Body of pancreas (tissue), 4 donors: ENCODE data around the gene SYNGR1. TPM values are rescaled to one million over a fixed set of nuclear protein-coding genes. Genes with fewer than 3 reads are reported as not detected.

Source experiments
- ATAC-seq: fragments of 150-250 bp; one replicate; pipeline ENCODE4 v1.9.1; 2016
- DNase-seq, 4 donors: peaks; one replicate each; pipeline ENCODE4 v3.0.0-alpha.2; 2019
- H3K27ac ChIP-seq, 4 donors: fragments of 200-600 bp; sonication (generic); 1 replicate in 3 of 4; 2 replicates in 1 of 4; pipeline versions ENCODE4 v1.5.1 to v1.6.1; 2016 to 2019; ENCODE audit warnings: mild to moderate bottlenecking in 1 of 4, mixed read lengths in 1 of 4, moderate library complexity in 1 of 4
- H3K27me3 ChIP-seq, 2 donors: fragments of 200-600 bp; sonication (generic); one replicate each; pipeline ENCODE4 v1.6.0; 2016; ENCODE audit warnings: mild to moderate bottlenecking in 1 of 2
- H3K36me3 ChIP-seq, 2 donors: fragments of 200-600 bp; sonication (generic); replicated peaks in 1 of 2; 2 replicates each; pipeline ENCODE4 v1.5.1; 2016; ENCODE audit warnings: low read depth in 2 of 2; ENCODE audit not compliant: insufficient read depth in 1 of 2
- H3K4me1 ChIP-seq: fragments of 200-600 bp; sonication (generic); one replicate; pipeline ENCODE4 v1.6.0; 2016
- H3K4me3 ChIP-seq, 2 donors: fragments of 200-600 bp; sonication (generic); 1 replicate in 1 of 2; 2 replicates in 1 of 2; pipeline ENCODE4 v1.5.1; 2016 to 2019
- H3K9me3 ChIP-seq, 3 donors: fragments of 200-600 bp; sonication (generic); 1 replicate in 2 of 3; 2 replicates in 1 of 3; pipeline ENCODE4 v1.5.1; 2016
- CTCF ChIP-seq, 7 experiments: fragments of 450-650 bp in 4 of 7; fragments of 200-600 bp in 3 of 7; sonication (generic) in 3 of 7; IDR thresholded peaks; one replicate each; pipeline ENCODE4 v1.5.1; 2016 to 2019; ENCODE audit warnings: antibody characterized with exemption in 7 of 7
- POLR2A ChIP-seq, 3 donors: fragments of 450-650 bp; IDR thresholded peaks; one replicate each; pipeline ENCODE4 v1.6.1; 2016; ENCODE audit warnings: antibody characterized with exemption in 3 of 3, mild to moderate bottlenecking in 2 of 3
- WGBS, 2 donors: methylation state at CpG; one replicate each; pipeline ENCODE4 v1.1.5; 2017; 5-methylcytosine and 5-hydroxymethylcytosine counted together
- intact Hi-C: fragments of 100-400 bp; cut with DNase I; formaldehyde crosslinking; loops from one replicate; pipeline ENCODE4 v1.15.1; 2023
- total RNA-seq, 2 donors: library from RNA; depleted of rRNA; stranded (reverse); fragments of >200 nt; gene quantifications; one replicate each; pipeline ENCODE4 v1.1.0, GENCODE V29; 2016

SYNGR1 gene
- total RNA-seq, 2 donors from 2014 or later, result 15.2 to 35.0 TPM

GRCh38 chr22:39316440-39317083 is 33.2 kb upstream of the SYNGR1 start:
- Histone ChIP-seq H3K27ac (peak overlapping the region; percentile 26 to 99 (median 98)), H3K4me1 (peaks cover 55% of the 10 kb centered on the region), H3K27me3 (no peaks in the 10 kb centered on the region), H3K36me3 (peaks cover 35 to 42% of the 10 kb centered on the region in 2 donors), H3K9me3 (no peaks in the 10 kb centered on the region), H3K4me3 (peak overlapping the region in 1 of 2 donors; percentile 8)
- TF ChIP-seq POLR2A (IDR thresholded peaks at IDR 0.05) (peak in 2 of 3 donors; percentile 7 to 10), CTCF (IDR thresholded peaks at IDR 0.05) (peak; percentile 73 to 96 (median 88))
- ATAC-seq (peak; percentile 49), DNase-seq (peak; percentile 84 to 89 (median 86))
- WGBS, 2 donors, result 16 to 24% methylated on average over 11 to 17 of the region's 17 CpGs
- intact Hi-C loops, result no loop called here

DNA sequence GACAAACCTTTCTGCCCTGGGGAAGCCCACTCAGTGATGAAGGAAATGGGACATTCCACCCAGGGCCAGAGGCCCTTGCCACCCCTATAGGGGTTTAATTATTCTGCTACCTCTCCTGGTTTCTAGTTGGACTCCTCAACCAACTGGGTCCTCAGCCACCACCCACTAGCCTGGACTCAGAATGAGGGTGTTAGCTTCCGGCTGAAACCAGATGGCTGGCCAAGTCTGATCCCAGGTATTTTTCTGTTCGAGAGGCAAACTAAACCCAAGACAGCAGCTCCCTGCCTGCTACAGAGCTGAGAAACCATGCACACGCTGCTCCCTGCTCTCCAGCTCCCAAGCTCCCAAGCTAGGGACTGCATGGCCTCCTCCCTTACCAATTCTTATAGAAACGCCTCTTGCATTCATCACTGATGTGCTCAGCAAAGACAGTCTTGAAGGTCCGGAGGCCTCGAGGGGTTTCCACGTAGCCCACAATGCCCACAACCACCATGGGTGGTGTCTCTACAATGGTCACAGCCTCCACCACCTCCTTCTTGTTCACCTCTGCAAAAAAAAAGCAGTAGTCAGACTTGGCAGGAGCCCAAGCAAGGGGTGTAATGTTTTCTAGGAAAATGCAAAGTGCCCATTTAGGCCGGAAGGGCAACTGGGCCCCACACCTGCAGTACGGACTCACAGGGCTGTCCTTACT is 32.6 kb upstream of the SYNGR1 start:
- Histone ChIP-seq H3K4me3 (peak overlapping the region in 1 of 2 donors; percentile 8), H3K36me3 (peaks cover 35% of the 10 kb centered on the region in 2 donors), H3K27me3 (no peaks in the 10 kb centered on the region), H3K27ac (peak overlapping the region; percentile 1 to 99 (median 98)), H3K4me1 (peaks cover 55% of the 10 kb centered on the region), H3K9me3 (no peaks in the 10 kb centered on the region)
- ATAC-seq (no peak), DNase-seq (peak in 1 of 4 donors; percentile 64)
- intact Hi-C loops, result no loop called here
- no peak for TF ChIP-seq POLR2A (IDR thresholded peaks at IDR 0.05)
- TF ChIP-seq CTCF (IDR thresholded peaks at IDR 0.05), result no peak
- 19 to 22% methylated on average over 8 to 9 of the region's 9 CpGs for WGBS, 2 donors

- DNase-seq (no peak), ATAC-seq (no peak)
- 7 to 8% methylated on average over 9 of the region's 9 CpGs for WGBS, 2 donors
- Histone ChIP-seq H3K4me3 (peak overlapping the region; percentile 44 to 58), H3K4me1 (peaks cover 55% of the 10 kb centered on the region), H3K27ac (peak overlapping the region; percentile 1 to 99 (median 98)), H3K27me3 (no peaks in the 10 kb centered on the region), H3K9me3 (no peaks in the 10 kb centered on the region), H3K36me3 (peaks cover 30% of the 10 kb centered on the region in 2 donors)
- peak in 2 of 3 donors; percentile 7 to 20 for TF ChIP-seq POLR2A (IDR thresholded peaks at IDR 0.05)
- no peak for TF ChIP-seq CTCF (IDR thresholded peaks at IDR 0.05)
- intact Hi-C loops, result no loop called here
These were observed 31.9 kb upstream of the SYNGR1 start for GRCh38 chr22:39317775-39318506.

DNA sequence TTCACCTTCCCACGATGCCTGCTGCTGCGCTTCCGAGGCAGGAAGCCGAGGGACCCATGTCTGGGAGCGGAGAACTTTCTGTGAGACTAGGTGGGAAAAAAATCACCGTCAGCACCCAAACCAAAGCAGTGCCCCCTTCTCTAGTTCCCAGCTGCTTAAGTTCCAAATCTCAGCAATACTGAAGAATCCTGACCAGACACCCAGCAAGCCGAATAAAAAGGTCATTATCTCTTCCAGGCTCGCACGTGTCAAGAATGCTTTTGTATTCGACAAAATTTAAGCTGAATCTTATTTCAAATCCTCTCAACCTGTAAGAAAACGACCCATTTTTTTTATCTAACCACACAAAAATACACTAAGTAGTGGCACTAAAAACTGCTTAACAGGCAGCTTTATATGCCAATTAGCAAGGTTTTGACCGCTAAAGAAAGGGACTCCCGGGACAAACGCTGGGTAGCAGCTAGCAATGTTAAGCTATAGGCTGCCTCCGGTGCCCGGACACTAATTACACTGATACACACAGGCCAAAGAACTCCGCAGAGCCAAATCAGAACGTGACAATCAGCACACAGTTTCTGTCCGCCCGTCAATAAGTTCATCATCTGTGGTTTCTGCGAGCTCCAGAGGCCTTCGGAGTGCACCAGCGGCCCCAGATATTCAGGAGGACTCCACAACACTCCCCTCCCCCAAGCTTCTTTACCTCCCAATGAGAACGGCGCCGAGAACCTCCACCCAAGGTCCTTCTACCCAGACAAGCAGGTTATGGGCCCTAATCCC is 31.1 kb upstream of the SYNGR1 start:
- ATAC-seq, result peak; percentile 8
- intact Hi-C loops, result no loop called here

More for the DNA sequence above, 31.1 kb upstream of the SYNGR1 start:
- Histone ChIP-seq H3K27ac (peak overlapping the region; percentile 94 to 99 (median 98)), H3K9me3 (no peaks in the 10 kb centered on the region), H3K4me3 (peak overlapping the region; percentile 44 to 58), H3K27me3 (no peaks in the 10 kb centered on the region), H3K36me3 (peaks cover 23 to 24% of the 10 kb centered on the region in 2 donors), H3K4me1 (peaks cover 52% of the 10 kb centered on the region)
- TF ChIP-seq POLR2A (IDR thresholded peaks at IDR 0.05) (no peak), CTCF (IDR thresholded peaks at IDR 0.05) (no peak)
- no peak for DNase-seq
- 2 to 4% methylated on average over 23 to 26 of the region's 26 CpGs for WGBS, 2 donors
